ENCODE data around the gene UBE2D1.

The UBE2D1 gene

DNA sequence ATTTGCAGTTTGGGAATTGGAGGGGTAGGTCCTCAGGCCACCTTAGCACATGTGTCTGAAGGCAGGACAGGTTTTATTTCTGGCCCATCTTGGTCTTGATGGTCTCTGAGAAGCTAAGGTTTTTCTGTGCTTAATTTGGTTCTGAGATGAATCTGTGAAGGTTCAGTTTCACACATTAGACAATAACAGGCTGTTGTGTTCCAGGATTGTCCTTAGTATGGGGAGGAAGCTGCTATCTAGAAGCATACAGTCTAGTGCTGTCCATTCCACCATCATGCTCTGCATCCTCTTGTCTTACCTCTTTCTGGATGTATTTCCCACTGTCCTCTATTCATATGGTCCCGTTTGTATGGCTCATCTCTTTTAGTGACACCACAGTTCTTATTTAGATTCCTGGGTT is 7.1 kb downstream of the UBE2D1 start:
- no peak for DNase-seq

DNA sequence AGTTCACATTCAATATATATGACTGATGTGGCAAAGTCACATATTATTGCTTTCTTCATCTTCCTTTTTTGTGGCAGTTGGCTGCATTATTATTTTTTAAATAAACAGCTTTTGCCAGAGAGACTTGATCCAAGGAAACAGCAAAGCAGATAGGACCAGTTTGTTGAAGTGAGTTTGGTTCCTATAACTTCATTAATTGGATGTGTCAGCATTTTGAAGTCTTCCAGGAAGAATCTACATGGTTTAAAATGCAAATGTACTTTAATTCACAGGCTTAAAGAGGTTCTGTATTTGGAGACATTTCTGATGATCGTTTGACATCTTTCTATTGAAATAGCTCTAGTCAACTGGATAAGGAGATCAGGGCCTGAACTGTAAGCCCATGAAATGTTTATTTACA is 13.2 kb downstream of the UBE2D1 start:
- no peak for DNase-seq

DNA sequence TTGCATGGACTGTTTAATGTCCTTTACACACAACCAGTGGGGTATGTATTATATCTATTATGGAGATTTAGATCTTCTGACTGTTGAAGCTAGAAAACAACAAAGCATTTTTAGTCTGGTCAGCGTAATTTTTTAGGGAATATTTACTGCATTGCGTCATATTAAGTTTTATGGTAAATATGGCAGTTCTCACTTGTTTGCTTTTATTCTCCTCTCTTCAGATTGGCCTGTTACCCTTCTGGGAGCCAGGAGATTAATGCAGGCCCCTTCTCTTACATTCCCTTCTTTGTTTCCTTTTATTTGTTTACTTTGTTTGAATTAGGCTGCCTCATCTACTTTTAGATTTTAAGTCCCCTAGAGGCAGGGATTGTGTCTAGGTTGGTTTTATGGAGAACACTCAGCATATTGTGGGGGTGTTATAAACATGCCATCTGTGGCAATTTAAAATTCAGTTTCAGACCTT is 13.8 kb downstream of the UBE2D1 start:
- no peak for DNase-seq

DNA sequence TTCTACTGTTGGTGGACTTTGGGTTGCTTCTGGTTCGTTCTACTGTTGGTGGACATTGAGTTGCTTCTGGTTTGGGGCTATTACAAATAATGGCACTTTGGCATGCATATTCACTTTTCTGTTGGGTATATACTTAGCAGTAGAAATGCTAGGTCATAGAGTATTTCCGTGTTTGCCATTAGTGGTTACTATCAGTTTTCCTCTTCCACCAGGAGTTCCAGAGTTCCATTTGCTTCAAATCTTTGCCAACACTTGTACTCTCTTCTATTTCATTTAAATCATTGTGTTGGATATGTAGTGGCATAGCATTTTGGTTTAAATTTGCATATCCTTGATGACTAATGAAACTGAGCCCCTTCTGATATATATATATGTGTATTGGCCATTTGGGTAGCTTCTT is 15.2 kb downstream of the UBE2D1 start:
- no peak for DNase-seq

DNA sequence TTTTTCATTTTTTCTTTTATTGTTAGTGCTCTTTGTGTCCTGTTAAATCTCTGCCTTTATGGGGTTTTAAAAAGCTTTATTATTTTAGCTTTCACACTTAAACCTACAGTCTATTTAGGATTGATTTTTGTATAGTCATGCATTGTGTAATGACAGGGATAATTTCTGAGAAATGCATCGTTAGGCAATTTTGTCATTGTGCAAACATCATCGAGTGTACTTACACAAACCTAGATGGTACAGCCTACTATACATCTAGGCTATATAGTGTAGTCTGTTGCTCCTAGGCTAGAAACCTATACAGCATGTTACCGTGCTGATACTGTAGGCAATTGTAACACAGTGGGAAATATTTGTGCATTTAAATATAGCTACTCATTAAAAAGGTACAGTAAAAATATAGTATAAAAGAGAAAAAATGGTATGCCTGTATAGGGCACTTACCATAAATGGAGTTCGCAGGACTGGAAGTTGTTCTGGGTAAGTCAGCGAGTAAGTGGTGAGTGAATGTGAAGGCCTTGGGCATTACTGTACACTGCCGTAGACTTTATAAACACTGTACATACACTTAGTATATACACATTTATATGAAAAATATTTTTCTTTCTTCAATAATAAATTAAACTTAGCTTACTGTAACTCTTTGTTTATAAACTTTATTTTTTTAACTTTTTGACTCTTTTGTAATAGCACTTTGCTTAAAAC is 16.0 kb downstream of the UBE2D1 start:
- no peak for DNase-seq

DNA sequence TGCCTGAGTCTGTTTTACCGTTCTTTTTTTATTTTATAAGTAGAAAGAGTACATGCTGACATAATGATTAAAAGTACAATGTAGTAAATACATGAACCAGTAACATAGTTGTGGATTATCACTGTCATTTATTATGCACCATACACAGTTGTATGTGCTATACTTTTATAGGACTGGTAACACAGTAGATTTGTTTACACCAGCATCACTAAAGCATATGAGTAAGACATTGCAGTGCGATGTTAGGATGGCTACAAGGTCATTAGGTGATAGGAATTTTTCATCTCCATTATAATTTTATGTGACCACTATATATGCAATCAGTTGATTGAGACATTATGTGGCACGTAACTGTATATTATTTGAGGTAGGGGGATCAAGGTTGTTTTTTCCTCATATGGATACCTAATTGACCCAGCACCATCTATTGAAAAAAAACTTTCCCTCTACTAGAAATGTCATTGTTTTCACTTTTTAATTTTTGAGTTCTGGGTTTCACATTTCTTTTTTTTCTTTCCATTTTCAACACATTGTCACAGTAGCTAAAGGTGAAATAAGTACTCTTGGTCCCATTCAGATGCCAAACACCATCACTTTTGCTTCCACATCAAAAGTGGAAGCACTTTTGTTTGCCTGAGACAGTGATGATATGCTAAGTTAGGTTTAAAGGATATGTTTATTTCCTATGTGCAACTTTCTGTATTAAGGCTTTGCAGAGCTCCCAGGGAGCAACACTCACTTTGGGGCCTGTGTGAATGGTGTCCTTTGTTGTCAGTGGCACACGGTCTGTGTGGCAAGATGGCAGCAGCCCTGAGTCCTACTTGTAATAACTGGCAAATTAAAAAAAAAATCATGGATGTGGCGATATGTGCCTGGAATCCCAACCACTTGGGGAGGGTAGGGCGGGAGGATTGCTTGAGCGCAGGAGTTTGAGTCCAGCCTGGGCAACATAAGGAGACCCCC is 17.1 kb downstream of the UBE2D1 start:
- DNase-seq, result no peak

DNA sequence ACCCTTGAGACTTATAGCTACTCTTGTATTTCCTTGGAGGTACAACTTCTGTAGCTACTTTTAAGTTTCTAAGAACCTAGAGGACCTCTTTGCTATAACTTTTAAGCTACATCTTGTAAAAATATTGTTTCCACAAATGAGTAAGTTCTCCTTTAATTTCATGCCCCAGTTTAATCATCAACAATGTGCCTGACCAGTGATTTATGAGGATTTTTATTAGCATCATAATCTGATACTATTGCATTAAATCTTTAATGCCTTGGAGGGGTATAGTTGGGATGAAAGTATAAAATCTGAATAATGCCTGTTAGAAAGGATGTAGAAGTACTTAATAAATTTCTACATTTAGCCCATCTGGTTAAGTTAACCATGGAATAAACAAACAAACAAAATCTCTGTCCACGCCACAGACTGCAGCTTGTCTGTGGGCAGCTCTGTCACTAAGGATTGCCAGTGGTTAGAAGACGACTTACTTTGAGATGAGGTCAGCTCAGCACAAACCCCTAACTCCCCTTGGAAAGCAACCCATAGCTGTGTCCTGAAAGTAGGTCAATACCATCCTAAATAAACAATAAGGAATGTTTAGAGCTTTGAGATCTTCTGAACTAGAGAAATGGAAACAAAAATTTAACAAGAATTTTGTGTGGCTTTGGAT is 18.3 kb downstream of the UBE2D1 start:
- DNase-seq, result no peak

DNA sequence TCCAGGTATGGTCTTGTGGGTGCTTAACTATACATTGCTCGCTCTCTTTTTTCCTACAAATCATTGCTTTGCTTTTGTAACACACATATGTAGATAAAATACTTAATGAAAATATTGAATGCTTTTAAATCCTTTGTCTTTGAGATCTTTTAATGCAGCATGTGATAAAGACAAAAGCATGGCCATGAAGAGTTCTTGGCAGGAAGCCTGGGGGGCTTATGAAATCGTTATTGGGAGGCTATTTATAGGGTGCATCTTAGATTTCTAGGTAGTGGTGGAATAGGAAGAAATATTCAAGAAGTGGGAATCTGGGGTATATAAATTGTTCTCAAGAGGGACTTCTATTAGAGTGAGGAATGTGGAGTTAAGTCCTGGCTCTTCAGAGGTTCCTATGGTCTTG is 21.9 kb downstream of the UBE2D1 start:
- DNase-seq, result no peak

DNA sequence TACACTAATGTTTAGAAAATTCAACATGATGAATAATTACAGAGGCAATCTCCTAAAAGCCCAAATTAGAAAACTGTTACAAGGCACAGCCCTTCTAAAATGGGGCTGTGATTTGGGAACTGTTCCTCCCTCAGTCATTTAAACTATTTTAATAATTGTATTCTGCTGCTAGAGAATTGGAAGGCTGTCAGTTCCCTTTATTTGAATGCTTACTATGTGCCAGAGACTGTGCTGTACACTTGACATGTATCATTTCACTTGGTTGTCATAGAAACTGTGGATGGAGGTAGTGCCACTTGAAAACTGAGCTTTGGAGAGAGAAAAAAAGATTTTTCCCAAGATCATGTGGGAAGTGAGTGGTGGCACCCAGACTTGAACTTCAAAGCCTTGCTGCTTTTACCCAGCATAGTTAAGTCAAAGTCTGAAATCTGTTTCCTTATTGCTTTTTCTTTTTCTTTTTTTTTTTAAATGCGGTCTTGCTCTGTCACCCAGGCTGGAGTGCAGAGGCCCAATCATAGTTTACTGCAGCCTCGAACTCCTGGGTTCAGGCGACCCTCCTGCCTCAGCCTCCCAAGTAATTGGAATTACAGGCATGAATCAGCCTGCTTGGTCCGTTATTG is 23.6 kb downstream of the UBE2D1 start:
- no peak for DNase-seq

DNA sequence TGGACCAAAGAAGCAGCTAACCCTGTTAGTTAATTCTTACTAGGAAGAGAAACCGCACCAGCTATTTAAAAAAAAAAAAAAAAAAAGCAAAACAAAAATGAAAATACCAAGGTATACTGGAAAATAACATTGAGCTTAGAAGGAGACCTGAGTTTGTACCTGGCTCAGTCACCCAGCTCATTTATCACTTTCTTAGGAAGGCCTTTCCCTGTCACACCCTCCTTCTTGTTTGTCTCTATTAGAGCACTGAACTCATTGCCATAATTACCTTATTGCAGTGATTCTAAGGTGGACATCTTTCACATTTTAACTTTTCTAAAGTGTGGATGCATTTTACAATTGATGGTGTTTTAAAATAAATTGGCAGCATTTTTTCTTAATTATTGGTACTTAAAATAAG is 24.1 kb downstream of the UBE2D1 start:
- DNase-seq, result no peak

DNA sequence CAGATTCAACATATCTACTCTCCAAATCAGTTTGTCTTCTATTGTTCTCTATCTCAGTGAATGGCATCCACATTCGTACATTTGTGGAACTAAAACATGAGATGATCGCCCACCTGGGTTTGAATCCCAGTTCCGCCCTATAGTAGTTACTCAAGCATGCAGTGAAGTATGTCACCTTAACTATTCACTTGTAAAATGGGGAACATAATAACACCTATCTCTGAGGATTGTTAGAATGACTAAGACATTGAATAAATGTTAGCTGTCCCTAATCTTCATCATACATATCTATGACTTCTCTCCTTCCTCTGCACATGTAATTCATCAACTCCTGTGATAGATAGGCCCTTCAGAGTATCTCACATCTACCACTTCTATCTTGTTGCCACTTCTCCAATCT is 24.7 kb downstream of the UBE2D1 start:
- DNase-seq, result no peak

DNA sequence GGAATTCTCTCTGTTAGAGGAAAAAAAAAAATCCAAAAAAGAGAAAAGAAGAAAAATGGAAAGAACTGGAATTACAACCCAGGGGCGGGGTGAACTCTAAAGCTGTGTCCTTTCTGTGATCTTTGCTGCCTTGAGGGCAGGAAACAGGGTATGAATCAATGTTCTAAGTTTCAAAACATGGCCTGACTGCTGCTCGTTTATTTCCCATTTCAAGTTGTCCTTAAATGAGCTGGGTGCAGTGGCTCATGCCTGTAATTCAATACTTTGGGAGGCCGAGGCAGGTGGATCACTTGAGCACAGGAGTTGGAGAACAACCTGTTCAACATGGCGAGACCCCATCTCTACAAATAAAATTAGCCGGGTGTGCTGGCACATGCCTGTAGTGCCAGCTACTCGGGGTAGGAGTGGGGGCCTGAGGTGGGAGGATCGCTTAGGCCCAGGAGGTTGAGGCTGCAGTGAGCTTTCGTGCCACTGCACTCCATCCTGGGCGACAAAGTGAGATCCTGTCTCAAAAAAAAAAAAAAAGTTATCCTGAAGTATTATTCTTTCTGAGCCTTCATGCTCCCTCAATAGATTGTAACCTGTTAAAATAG is 25.7 kb downstream of the UBE2D1 start:
- no peak for DNase-seq

DNA sequence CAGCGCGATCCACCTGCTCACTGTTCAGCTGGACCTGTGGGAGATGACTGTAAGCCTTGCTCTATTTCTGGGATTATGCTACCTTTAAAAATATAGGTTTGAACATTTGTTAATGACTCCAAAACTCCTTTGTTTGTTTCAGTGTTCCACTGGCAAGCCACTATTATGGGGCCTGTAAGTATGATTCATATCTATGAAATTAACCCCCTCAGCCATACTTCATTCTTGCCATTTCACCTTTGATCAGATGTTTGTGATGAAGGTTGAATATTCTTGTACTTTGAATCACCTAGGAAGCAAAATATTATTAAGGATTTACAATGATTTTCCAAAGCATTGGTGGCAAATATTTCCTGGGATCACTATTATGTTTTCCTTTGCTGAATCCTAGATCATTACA is 26.5 kb downstream of the UBE2D1 start:
- DNase-seq, result no peak

DNA sequence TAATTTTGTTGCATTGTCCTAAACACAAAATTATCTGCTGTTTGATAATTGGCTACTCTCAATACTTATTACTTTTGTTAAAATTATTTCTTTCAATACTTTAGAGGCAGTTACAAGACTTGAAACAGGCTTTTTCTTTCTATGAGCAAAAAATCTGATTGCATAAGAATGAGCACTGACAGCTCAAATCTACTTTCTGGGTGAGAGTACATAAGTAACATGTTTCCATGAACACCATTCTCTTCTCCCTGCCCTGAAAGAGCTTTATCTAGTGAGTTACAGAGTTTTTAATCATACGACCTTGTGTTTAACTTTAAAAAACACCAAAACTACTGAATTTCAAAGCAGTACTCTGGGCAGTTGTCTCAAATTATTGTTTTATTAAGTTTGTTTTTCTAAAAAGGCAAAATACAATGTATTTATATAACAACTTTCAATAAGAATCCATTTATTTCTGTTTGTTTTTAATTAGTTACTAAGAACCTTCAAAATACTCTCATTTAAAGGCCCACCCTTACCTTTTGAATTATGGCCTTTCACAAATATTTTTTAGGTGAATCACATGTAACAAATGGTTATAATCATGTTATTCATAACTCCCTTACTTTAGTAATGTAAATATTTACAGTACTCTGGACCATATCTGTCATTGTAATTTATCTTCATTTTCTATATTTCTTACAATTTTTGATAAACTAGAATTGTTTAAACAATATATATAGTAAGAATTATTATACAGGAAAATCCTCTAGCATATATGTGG is 27.4 kb downstream of the UBE2D1 start:
- DNase-seq, result no peak

DNA sequence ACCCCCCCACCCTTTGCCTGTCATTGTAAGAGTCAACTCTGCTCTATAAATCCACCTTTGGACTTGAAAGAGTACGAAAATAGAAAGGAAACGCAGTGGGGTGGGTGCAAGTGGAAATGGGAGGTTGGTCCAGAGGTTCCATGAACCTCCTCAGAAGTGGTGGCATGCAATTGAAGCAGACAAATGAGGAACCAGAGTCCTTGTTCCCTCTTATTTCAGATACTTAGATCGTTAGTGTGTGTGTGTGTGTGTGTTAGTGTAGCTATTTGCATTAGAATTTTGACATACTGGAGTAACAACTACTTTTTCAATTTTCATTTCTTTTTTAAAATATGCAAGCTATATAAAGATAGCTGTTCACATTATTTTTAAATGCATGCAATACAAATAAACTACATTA is 32.3 kb downstream of the UBE2D1 start:
- DNase-seq, result peak; percentile 1

DNA sequence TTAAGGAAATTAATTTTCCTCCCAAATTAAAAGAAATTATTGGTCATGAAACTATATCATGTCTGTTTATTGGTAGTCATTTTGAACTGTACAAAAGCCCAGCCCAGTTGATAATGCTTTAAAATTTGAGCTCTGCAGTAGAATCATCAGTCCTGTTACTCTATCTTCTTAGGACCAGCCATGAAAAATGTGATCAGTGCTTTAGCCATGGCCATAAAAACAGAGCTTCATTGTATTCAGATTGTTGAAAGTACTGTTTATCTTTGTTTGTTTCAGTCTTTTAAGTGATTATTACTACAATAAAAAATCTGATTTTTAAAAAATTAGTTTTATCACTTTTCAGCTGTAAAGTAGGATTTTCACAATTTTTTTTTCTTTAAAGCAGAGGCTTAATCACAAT is 36.7 kb downstream of the UBE2D1 start:
- no peak for DNase-seq

DNA sequence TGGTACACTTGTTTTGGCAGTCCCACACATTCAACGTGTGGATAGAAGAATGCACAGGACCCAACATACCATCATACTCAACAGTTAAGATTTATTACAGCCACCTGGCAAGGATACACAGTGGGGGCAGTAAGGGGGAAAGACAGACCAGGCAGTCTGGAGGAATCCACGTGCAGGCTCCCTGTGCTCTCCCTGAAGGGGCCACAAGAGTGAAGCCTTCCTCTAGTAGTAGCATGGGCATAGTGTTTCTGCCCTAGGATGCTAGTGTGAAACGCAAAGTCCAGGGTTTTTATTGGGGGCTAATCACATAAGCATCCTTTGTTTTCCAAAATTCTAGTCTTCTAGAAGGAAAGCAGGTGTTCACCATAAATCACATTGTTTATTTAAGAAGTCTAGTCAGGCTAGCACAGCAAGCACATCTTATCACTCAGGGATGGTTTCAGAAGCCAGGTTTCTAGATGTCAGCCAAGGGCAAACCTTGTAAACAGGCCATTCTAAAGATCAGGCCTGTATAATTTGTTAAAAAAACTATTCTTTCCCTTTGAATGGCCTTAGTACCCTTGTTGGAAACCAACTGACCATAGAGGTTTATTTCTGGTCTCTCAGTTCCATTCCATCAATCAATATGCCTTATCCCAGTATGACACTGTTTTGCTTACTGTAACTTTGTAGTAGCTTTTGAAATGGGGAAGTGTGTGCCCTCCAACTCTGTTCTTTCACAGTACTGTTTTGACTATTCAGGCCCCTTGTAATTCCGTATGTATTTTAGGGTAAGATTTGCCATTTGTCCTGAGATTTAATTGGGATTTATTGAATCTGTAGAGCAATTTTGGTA is 38.0 kb downstream of the UBE2D1 start:
- no peak for DNase-seq

DNA sequence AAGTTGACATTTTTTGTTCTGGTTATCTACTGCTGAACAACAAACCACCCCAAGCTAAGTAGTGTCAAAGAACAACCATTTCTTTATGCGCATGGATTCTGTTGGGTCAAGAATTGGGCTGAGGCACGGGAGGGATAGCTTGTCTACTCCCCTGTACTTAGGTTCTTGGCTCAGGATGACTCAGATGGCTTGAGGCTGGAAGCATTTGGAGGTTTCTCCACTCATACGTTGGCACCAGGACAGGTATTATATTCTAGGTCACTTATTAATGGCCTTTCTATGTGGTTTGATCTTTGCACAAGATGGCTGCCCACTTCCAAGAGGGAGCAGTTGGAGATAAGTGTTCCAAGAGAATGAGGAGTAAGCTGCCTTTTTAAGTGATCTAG is 38.6 kb downstream of the UBE2D1 start:
- DNase-seq, result no peak

DNA sequence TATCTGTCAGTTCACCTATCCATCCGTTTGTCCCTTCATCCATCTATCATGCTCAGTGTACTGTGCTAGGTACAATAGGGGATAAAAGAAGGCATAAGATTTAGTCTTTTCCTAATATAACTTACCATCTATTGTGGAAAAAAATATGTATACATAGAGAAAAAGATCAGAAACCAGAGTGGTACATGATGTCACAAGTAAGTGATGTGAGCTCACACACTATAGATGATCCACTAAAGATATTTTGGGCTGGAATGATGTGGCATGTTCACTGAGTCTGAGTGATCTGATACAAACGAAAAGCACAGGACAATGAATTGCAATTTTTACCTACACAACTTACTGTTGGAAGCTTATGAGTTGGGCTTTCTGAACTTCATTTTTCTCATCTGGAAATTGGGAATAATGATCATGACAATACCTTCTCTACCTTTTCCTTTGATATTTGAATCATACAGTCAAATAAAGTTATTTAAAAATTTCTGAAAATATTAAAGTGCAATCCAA is 47.7 kb downstream of the UBE2D1 start:
- DNase-seq, result no peak

DNA sequence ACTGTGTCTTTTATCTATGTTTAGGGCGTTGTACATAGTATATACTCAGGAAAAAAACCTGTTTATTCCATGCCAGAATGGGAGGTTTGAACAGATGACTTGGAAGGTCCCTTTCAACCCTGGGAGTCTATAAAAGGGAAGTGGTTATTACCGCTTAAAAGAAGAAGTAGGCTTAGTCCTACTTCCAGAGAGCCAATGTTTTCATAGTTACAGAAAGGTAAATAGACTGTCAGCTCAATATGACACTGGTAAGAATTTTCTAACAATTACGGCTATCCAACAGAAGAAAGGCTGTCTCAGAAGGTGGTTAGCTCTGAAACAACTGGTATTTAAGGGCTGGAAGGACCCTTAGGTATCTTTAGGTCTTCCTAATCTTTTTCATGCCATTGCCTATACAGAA is 49.3 kb downstream of the UBE2D1 start:
- peak; percentile 65 for DNase-seq

DNA sequence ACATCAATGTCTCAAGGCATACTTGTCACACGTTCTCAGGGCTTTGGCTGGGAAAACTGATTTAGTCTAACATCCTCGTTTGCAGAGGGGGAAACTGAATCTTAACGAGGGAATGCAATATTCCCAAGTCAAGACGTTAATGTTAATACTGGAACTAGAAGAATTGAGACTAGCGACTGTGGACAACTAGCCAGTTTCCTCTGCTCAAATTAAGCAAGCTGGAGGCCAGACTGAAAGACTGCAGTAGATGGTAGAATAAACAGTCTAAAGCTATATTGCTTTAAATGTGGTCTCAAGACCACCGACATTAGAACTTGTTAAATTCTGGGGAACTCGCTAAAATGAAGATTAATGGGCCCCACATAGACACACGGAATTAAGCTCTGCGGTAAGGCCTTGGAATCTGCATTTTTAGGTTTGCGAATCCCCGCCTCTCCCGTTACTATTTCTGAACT is 49.8 kb downstream of the UBE2D1 start:
- no peak for DNase-seq

Data from GDM1 (cell line).